ENCODE results near the gene WDR53.

GRCh38 chr3:196554205-196554604 lies 14.1 kb downstream of the WDR53 start:
- TF ChIP-seq EZH2 (IDR thresholded peaks at IDR 0.05; ENCODE audit: insufficient read depth, poor library complexity, severe bottlenecking): no peak
- TF ChIP-seq EZH2phosphoT487 (IDR thresholded peaks at IDR 0.05; ENCODE audit: insufficient read depth, low read depth): no peak
